Heart left ventricle (tissue), 16 donors: ENCODE results near the gene HAPLN2. TPM values are rescaled to one million over a fixed set of nuclear protein-coding genes. Genes with fewer than 3 reads are reported as not detected.
A peak's percentile ranks its signal among the peaks of the same experiment; 100 is the strongest.

Experiments
- ATAC-seq, 4 donors: fragments of 200-7000 bp; cut with Tn5 transposase; one replicate each; pipeline ENCODE4 v1.9.1; 2020 to 2022; ENCODE audit warnings: moderate library complexity in 4 of 4, mild to moderate bottlenecking in 3 of 4, moderate number of reproducible peaks in 1 of 4
- DNase-seq, 5 donors: peaks; one replicate each; pipeline ENCODE4 v3.0.0-alpha.2; 2020
- H3K27ac ChIP-seq, 12 donors: fragments of 200-600 bp; sonication (generic) in 4 of 12; one replicate each; pipeline versions ENCODE4 v1.5.0 to v1.8.0; 2016 to 2022; ENCODE audit warnings: mild to moderate bottlenecking in 2 of 12
- H3K27me3 ChIP-seq, 9 donors: fragments of 200-600 bp; sonication (generic) in 2 of 9; one replicate each; pipeline versions ENCODE4 v1.5.1 to v1.8.0; 2016 to 2022; ENCODE audit warnings: mild to moderate bottlenecking in 3 of 9
- H3K36me3 ChIP-seq, 9 donors: fragments of 200-600 bp; sonication (generic) in 2 of 9; one replicate each; pipeline versions ENCODE4 v1.5.0 to v1.8.0; 2018 to 2022; ENCODE audit warnings: mild to moderate bottlenecking in 2 of 9
- H3K4me1 ChIP-seq, 12 donors: fragments of 200-600 bp; sonication (generic) in 4 of 12; one replicate each; pipeline versions ENCODE4 v1.5.0 to v1.8.0; 2016 to 2022; ENCODE audit warnings: mild to moderate bottlenecking in 3 of 12
- H3K4me3 ChIP-seq, 12 donors: fragments of 200-600 bp; sonication (generic) in 4 of 12; one replicate each; pipeline versions ENCODE4 v1.5.0 to v1.8.0; 2017 to 2022; ENCODE audit warnings: mild to moderate bottlenecking in 9 of 12, moderate library complexity in 4 of 12
- H3K9me3 ChIP-seq, 12 donors: fragments of 200-600 bp; sonication (generic) in 4 of 12; one replicate each; pipeline versions ENCODE4 v1.5.0 to v1.8.0; 2016 to 2022; ENCODE audit warnings: mild to moderate bottlenecking in 1 of 12
- POLR2A ChIP-seq, 2 donors: fragments of 450-650 bp; IDR thresholded peaks; one replicate each; pipeline ENCODE4 v1.6.1; 2017; ENCODE audit warnings: antibody characterized with exemption in 2 of 2, mild to moderate bottlenecking in 2 of 2, moderate library complexity in 2 of 2
- WGBS, 4 donors: extraction: QIAGEN DNeasy Blood & Tissue Kit in 2 of 4; methylation state at CpG; one replicate each; pipeline versions ENCODE4 v1.1.5 to v1.1.7; 2013 to 2018; 5-methylcytosine and 5-hydroxymethylcytosine counted together
- intact Hi-C, 10 donors: fragments of 100-400 bp; cut with DNase I; formaldehyde crosslinking; loops; one replicate each; pipeline versions ENCODE4 v1.11.1 to v1.14.2; 2022
- polyA plus RNA-seq, 2 donors: library from polyadenylated mRNA; stranded (reverse); fragments of 200-250 nt; gene quantifications; one replicate each; pipeline ENCODE4 v1.2.3, GENCODE V29; 2013
- total RNA-seq, 9 donors: library from RNA; depleted of rRNA in 2 of 9; stranded (reverse); fragments of >200 nt in 2 of 9; fragmentation: NEBNext Ultra II Directional in 3 of 9; extraction: Animal tissue kit (Norgen Biotek cat#: 25700) in 3 of 9; gene quantifications; one replicate each; pipeline versions ENCODE4 v1.1.0 to v1.2.4, GENCODE V29; 2016 to 2023
- TF ChIP-seq, protein P1 (sequence below), 12 donors: fragments of 200-600 bp; sonication (generic) in 4 of 12; IDR thresholded peaks; one replicate each; pipeline versions ENCODE4 v1.5.0 to v1.8.0; 2018 to 2022; ENCODE audit warnings: antibody characterized with exemption in 12 of 12, mild to moderate bottlenecking in 5 of 12
- donor health status: ischemic (EF 13 %, LVEDD 7.1; RV severe dilation, severe dysfunction).
- donor health status: healthy with polysubstance abuse.
- donor health status: DM: no; HTN: yes; CAD: no.
- donor health status: DM: no; HTN: no; CAD: no.
- donor health status: ischemic (EF 25% LVEDD 6.9; RV normal size, moderate dysfunction).
- donor health status: ischemic (EF 25% LVEDD 5.7; RV mildly dilated, moderate dysfunction).
- donor health status: healthy.
- donor health status: DM: yes; HTN: yes; CAD: no.
- donor health status: ischemic (EF 35%, LVEDD 5.7; RV mildly dilated, moderate dysfunction).
- donor health status: nonischemic (EF 11% LVEDD 7.7; RV severe dilation, severe dysfunction).
- donor health status: DM: yes; HTN: yes; CAD: no.
- donor health status: PGD.
- donor health status: ischemic (EF 29% LVEDD 5.4; RV normal size, mild dysfunction).
- donor health status: nonischemic (EF 23%, LVEDD 6.1; RV moderate dilation, normal function).

The HAPLN2 gene
- total and polyA plus RNA-seq, 11 donors: 0.52 to 3.0 (median 1.1) TPM

DNA sequence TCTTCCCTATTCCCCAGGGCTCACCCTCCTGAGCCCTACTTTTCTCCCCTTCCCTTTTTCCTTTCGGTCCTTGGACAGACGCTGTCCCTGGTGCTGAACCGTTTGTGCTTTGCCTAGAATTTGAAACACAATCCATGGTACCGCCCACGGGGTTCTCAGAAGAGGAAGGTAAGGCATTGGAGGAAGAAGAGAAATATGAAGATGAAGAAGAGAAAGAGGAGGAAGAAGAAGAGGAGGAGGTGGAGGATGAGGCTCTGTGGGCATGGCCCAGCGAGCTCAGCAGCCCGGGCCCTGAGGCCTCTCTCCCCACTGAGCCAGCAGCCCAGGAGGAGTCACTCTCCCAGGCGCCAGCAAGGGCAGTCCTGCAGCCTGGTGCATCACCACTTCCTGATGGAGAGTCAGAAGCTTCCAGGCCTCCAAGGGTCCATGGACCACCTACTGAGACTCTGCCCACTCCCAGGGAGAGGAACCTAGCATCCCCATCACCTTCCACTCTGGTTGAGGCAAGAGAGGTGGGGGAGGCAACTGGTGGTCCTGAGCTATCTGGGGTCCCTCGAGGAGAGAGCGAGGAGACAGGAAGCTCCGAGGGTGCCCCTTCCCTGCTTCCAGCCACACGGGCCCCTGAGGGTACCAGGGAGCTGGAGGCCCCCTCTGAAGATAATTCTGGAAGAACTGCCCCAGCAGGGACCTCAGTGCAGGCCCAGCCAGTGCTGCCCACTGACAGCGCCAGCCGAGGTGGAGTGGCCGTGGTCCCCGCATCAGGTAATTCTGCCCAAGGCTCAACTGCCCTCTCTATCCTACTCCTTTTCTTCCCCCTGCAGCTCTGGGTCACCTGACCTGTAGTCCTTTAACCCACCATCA is 33.1 kb downstream of the HAPLN2 start:
- 46 to 55% (median 48%) methylated on average over 14 to 16 of the region's 16 CpGs for WGBS, 4 donors
- peaks cover 0 to 58% (median 5%) of the 10 kb centered on the region in 9 donors for H3K27me3 ChIP-seq
- DNase-seq (peak in 1 of 5 donors; percentile 37), ATAC-seq (no peak)
- no peak for TF ChIP-seq POLR2A (IDR thresholded peaks at IDR 0.05)
- TF ChIP-seq, protein P1, sequence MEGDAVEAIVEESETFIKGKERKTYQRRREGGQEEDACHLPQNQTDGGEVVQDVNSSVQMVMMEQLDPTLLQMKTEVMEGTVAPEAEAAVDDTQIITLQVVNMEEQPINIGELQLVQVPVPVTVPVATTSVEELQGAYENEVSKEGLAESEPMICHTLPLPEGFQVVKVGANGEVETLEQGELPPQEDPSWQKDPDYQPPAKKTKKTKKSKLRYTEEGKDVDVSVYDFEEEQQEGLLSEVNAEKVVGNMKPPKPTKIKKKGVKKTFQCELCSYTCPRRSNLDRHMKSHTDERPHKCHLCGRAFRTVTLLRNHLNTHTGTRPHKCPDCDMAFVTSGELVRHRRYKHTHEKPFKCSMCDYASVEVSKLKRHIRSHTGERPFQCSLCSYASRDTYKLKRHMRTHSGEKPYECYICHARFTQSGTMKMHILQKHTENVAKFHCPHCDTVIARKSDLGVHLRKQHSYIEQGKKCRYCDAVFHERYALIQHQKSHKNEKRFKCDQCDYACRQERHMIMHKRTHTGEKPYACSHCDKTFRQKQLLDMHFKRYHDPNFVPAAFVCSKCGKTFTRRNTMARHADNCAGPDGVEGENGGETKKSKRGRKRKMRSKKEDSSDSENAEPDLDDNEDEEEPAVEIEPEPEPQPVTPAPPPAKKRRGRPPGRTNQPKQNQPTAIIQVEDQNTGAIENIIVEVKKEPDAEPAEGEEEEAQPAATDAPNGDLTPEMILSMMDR (IDR thresholded peaks at IDR 0.05): no peak
- no peaks in the 10 kb centered on the region for H3K36me3 ChIP-seq
- intact Hi-C loops: loop anchor here in 3 of 10 donors (5.0 to 10.0 kb wide), 3 partner anchors 35 to 268 kb away; no protein-coding TSS in a partner anchor
- H3K4me1 ChIP-seq: peaks cover 0 to 11% (median 9%) of the 10 kb centered on the region in 12 donors
- no peak overlapping the region for H3K4me3 ChIP-seq
- H3K9me3 ChIP-seq: no peaks in the 10 kb centered on the region
- no peak overlapping the region for H3K27ac ChIP-seq

DNA sequence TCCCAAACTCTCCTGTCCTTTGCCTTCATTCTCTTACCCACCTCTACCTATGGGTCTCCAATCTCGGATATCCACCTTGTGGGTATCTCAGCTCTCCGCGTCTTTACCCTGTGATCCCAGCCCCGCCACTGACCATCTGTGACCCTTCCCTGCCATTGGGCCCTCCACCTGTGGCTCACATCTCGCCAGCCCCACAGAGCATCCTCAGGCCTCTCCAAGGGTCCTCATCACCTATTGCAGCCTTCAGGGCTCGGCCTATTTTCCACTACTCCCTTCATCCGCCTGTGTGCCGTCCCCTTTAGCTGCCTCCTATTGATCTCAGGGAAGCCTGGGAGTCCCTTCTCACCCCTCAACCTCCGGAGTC is 33.8 kb downstream of the HAPLN2 start:
- intact Hi-C loops: loop anchor here in 3 of 10 donors (5.0 to 10.0 kb wide), 3 partner anchors 34 to 268 kb away; no protein-coding TSS in a partner anchor
- H3K9me3 ChIP-seq: no peaks in the 10 kb centered on the region
- no peak overlapping the region for H3K27ac ChIP-seq
- peaks cover 0 to 53% (median 5%) of the 10 kb centered on the region in 9 donors for H3K27me3 ChIP-seq
- 80 to 89% (median 85%) methylated on average over 9 of the region's 9 CpGs for WGBS, 4 donors
- ATAC-seq: no peak
- peaks cover 0 to 17% (median 13%) of the 10 kb centered on the region in 12 donors for H3K4me1 ChIP-seq
- no peak for TF ChIP-seq POLR2A (IDR thresholded peaks at IDR 0.05)
- TF ChIP-seq, protein P1 (IDR thresholded peaks at IDR 0.05): no peak
- no peaks in the 10 kb centered on the region for H3K36me3 ChIP-seq
- no peak for DNase-seq
- no peak overlapping the region for H3K4me3 ChIP-seq

DNA sequence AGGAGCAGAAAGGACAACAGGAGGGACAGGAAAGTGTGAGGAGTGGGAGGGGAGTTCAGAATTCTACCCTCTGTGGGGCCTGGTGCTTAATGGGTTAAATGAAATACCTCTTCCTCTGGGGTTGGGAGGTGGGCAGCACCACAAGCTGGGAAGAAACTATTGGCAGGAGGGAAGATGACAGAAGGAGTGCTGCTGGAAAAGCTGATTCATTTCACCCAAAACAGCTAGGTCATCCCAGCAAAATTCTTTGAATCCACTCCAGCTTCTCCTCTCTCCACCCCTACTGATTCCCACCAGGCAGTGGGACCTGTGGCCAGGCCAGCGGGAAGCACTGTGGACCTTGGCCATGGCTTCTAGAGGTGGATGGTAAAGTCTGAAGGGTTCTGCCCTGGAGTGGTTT is 35.5 kb downstream of the HAPLN2 start:
- Histone ChIP-seq H3K4me3 (no peak overlapping the region), H3K4me1 (peaks cover 0 to 28% (median 20%) of the 10 kb centered on the region in 12 donors), H3K27me3 (peaks cover 0 to 46% (median 3%) of the 10 kb centered on the region in 9 donors), H3K36me3 (no peaks in the 10 kb centered on the region), H3K27ac (no peak overlapping the region), H3K9me3 (no peaks in the 10 kb centered on the region)
- DNase-seq: no peak
- TF ChIP-seq, protein P1 (IDR thresholded peaks at IDR 0.05): no peak
- TF ChIP-seq POLR2A (IDR thresholded peaks at IDR 0.05): no peak
- intact Hi-C loops: loop anchor here in 8 of 10 donors (5.0 to 10.0 kb wide), 4 partner anchors 33 to 272 kb away; no protein-coding TSS in a partner anchor
- WGBS, 4 donors: 53 to 80% (median 70%) methylated on average over 1 of the region's 1 CpG
- no peak for ATAC-seq
